Transverse colon (tissue), 4 donors: ENCODE measurements around the gene ADGRG4. TPM values are rescaled to one million over a fixed set of nuclear protein-coding genes. Genes with fewer than 3 reads are reported as not detected.

Experiments
- DNase-seq: peaks from one replicate; pipeline ENCODE4 v3.0.0-alpha.2; 2019
- H3K27ac ChIP-seq, 4 donors: fragments of 200-600 bp; sonication (generic); 2 replicates each; pipeline ENCODE4 v1.5.1; 2016 to 2018; ENCODE audit warnings: inconsistent platforms in 4 of 4
- H3K27me3 ChIP-seq: fragments of 200-600 bp; sonication (generic); 2 replicates; pipeline ENCODE4 v1.5.1; 2017; ENCODE audit warnings: inconsistent platforms
- H3K36me3 ChIP-seq, 4 donors: fragments of 200-600 bp; sonication (generic); 2 replicates each; pipeline ENCODE4 v1.5.1; 2017 to 2019; ENCODE audit warnings: inconsistent platforms in 4 of 4
- H3K4me1 ChIP-seq, 4 donors: fragments of 200-600 bp; sonication (generic); 2 replicates each; pipeline ENCODE4 v1.5.1; 2017 to 2020; ENCODE audit warnings: inconsistent platforms in 4 of 4
- H3K4me3 ChIP-seq, 4 donors: fragments of 200-600 bp; sonication (generic); 1 replicate in 1 of 4; 2 replicates in 3 of 4; pipeline versions ENCODE4 v1.5.1 to v1.6.1; 2017 to 2019; ENCODE audit warnings: inconsistent platforms in 4 of 4
- H3K9me3 ChIP-seq, 2 donors: fragments of 200-600 bp; sonication (generic); 2 replicates each; pipeline ENCODE4 v1.5.1; 2017 to 2019; ENCODE audit warnings: inconsistent platforms in 2 of 2
- EP300 ChIP-seq: sonication (generic); formaldehyde crosslinking; IDR thresholded peaks from one replicate; pipeline ENCODE4 v1.6.1; 2017; ENCODE audit warnings: antibody characterized with exemption, low read depth
- POLR2A ChIP-seq: fragments of 450-650 bp; IDR thresholded peaks from one replicate; pipeline ENCODE4 v1.6.1; 2016; ENCODE audit warnings: antibody characterized with exemption, mild to moderate bottlenecking, moderate library complexity
- POLR2AphosphoS5 ChIP-seq, 3 donors: sonication (generic); formaldehyde crosslinking; IDR thresholded peaks; one replicate each; pipeline ENCODE4 v1.6.1; 2016; ENCODE audit warnings: antibody characterized with exemption in 3 of 3
- WGBS, 2 donors: methylation state at CpG; one replicate each; pipeline ENCODE4 v1.1.5; 2018; ENCODE audit warnings: low coverage in 1 of 2; 5-methylcytosine and 5-hydroxymethylcytosine counted together
- in situ Hi-C, 4 donors: fragments of 200-750 bp; cut with MboI; loops; one replicate each; pipeline versions ENCODE4 v1.15.0 to v1.15.1; 2017; ENCODE audit warnings: low sequenced_read_pairs in 3 of 4, low pct_ligation_motif_present in 1 of 4, low pct_unique_long_range_greater_than_20kb in 1 of 4
- intact Hi-C: fragments of 100-400 bp; cut with DNase I; formaldehyde crosslinking; loops from one replicate; pipeline ENCODE4 v1.15.1; 2023; ENCODE audit warnings: low total_unique reads
- total RNA-seq, 4 donors: library from RNA; depleted of rRNA; stranded (reverse); fragments of >200 nt; gene quantifications; one replicate each; pipeline ENCODE4 v1.1.0, GENCODE V29; 2016
- TF ChIP-seq, protein P1 (sequence below), 5 experiments: fragments of 200-600 bp in 3 of 5; fragments of 450-650 bp in 2 of 5; sonication (generic) in 3 of 5; IDR thresholded peaks; 1 replicate in 2 of 5; 2 replicates in 3 of 5; pipeline ENCODE4 v1.5.1; 2016 to 2017; ENCODE audit warnings: antibody characterized with exemption in 5 of 5, inconsistent platforms in 3 of 5, mild to moderate bottlenecking in 2 of 5, moderate library complexity in 1 of 5

The ADGRG4 gene
- total RNA-seq, 4 donors from 2014 or later: under 0.01 TPM; not detected in 3

DNA sequence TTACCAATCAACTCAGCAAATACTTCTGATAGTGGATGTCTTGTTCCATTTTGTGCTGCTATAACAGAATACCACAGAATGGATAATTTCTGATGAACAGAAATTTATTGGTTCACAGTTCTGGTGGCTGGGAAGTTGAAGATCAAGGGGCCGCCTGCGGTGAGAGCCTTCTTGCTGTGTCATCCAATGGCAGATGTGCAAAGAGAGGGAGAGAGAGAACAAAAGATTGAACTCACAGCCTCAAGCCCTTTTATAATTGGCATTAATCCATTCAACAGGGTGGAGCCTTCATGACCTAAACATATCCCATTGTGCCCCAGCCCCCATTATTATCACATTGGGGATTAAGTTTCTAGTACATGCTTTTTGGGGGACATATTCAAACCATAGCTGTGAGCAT is 86.1 kb downstream of the ADGRG4 start:
- H3K36me3 ChIP-seq: no peaks in the 10 kb centered on the region
- H3K4me3 ChIP-seq: no peak overlapping the region
- TF ChIP-seq, protein P1, sequence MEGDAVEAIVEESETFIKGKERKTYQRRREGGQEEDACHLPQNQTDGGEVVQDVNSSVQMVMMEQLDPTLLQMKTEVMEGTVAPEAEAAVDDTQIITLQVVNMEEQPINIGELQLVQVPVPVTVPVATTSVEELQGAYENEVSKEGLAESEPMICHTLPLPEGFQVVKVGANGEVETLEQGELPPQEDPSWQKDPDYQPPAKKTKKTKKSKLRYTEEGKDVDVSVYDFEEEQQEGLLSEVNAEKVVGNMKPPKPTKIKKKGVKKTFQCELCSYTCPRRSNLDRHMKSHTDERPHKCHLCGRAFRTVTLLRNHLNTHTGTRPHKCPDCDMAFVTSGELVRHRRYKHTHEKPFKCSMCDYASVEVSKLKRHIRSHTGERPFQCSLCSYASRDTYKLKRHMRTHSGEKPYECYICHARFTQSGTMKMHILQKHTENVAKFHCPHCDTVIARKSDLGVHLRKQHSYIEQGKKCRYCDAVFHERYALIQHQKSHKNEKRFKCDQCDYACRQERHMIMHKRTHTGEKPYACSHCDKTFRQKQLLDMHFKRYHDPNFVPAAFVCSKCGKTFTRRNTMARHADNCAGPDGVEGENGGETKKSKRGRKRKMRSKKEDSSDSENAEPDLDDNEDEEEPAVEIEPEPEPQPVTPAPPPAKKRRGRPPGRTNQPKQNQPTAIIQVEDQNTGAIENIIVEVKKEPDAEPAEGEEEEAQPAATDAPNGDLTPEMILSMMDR (IDR thresholded peaks at IDR 0.05): no peak
- TF ChIP-seq POLR2A: no peak
- no peak for TF ChIP-seq POLR2AphosphoS5 (IDR thresholded peaks at IDR 0.05)
- no peak for TF ChIP-seq EP300
- intact Hi-C loops (no loop called here), in situ Hi-C loops (no loop called here)
- no peak overlapping the region for H3K27ac ChIP-seq
- no peak for DNase-seq
- H3K27me3 ChIP-seq: no peaks in the 10 kb centered on the region
- WGBS, 2 donors: 80% methylated on average over 2 of the region's 2 CpGs; no CpG with 5 or more reads in 1 of the 2 donors
- no peaks in the 10 kb centered on the region for H3K9me3 ChIP-seq
- H3K4me1 ChIP-seq: no peaks in the 10 kb centered on the region

DNA sequence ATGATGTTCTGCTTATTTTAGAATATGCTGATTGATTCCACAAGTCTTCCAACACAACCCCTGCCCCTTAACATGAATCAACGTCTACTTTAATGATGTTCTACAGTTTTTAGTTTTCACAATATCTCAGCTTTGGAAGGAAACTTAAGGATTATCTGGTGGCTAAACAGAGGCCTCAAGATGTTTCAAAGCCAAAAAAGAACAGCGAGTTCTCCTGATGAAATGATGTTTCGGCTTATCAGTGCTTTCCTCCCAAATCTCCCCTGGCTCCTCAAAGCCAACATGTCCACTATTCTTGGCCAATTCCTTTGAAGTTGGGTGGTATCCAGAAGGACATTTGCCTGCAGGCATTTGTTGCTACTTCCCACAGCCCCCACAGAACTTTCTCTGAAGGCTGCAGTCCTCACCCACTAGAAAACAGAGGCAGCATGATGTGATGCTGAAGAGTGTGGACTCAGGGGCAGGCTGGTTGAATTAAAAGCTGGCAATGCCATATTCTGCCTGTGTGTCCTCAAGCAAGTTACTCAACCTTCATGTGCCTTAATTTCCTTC is 87.3 kb downstream of the ADGRG4 start:
- intact Hi-C loops: no loop called here
- Histone ChIP-seq H3K9me3 (no peaks in the 10 kb centered on the region), H3K4me1 (no peaks in the 10 kb centered on the region), H3K36me3 (no peaks in the 10 kb centered on the region), H3K4me3 (no peak overlapping the region), H3K27me3 (no peaks in the 10 kb centered on the region), H3K27ac (no peak overlapping the region)
- in situ Hi-C loops: no loop called here
- TF ChIP-seq POLR2A: no peak
- 65% methylated on average over 3 of the region's 3 CpGs; no CpG with 5 or more reads in 1 of the 2 donors for WGBS, 2 donors
- no peak for DNase-seq

DNA sequence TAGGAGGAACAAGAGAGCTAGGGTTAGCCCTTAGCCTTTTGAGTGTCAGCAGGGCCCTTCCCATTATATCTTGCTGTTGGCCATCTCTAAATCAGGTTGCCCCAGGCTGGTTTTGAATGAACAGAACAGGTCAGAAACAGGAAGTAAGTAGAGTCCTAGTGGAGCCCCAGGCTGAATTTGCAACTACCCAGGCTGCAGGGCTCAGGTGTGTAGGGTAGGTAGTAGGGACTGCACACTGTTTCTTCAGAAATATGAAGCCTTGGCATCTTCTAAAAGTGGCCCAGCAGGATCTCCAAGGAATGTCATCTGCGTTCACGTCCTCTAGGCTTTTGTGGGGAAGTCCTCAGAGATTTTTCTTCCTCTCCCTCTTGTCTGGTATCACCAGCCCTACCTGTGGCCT is 90.2 kb downstream of the ADGRG4 start:
- intact Hi-C loops (no loop called here), in situ Hi-C loops (no loop called here)
- 76% methylated on average over 2 of the region's 2 CpGs; no CpG with 5 or more reads in 1 of the 2 donors for WGBS, 2 donors
- no peaks in the 10 kb centered on the region for H3K4me1 ChIP-seq
- no peak for DNase-seq
- no peaks in the 10 kb centered on the region for H3K36me3 ChIP-seq
- no peak overlapping the region for H3K27ac ChIP-seq
- no peak for TF ChIP-seq POLR2AphosphoS5 (IDR thresholded peaks at IDR 0.05)
- TF ChIP-seq EP300: no peak
- TF ChIP-seq, protein P1 (IDR thresholded peaks at IDR 0.05): no peak
- H3K27me3 ChIP-seq: no peaks in the 10 kb centered on the region
- no peak overlapping the region for H3K4me3 ChIP-seq
- H3K9me3 ChIP-seq: no peaks in the 10 kb centered on the region

DNA sequence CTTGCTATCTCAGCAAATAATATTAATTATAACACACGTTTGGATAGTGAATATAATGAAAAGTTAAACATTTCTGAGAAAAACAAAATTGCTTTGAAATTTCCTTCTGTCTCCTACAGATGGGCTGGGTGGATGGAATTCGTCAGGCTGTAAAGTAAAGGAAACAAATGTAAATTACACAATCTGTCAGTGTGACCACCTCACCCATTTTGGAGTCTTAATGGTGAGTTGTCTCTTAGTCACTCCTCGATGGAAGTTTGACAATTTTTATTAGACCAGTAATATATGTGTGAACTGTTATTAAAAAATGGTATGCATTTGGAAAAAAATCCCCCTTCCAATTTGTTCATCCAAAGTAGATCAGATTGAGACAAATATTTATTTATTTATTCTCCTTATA is 94.5 kb downstream of the ADGRG4 start:
- in situ Hi-C loops (no loop called here), intact Hi-C loops (no loop called here)
- H3K4me3 ChIP-seq: no peak overlapping the region
- no peaks in the 10 kb centered on the region for H3K9me3 ChIP-seq
- 23 to 31% methylated on average over 3 of the region's 3 CpGs for WGBS, 2 donors
- TF ChIP-seq EP300 (no peak), POLR2AphosphoS5 (IDR thresholded peaks at IDR 0.05) (no peak), POLR2A (no peak)
- TF ChIP-seq, protein P1 (IDR thresholded peaks at IDR 0.05): no peak
- DNase-seq: no peak
- no peaks in the 10 kb centered on the region for H3K36me3 ChIP-seq
- H3K27me3 ChIP-seq: no peaks in the 10 kb centered on the region
- H3K27ac ChIP-seq: no peak overlapping the region
- no peaks in the 10 kb centered on the region for H3K4me1 ChIP-seq

DNA sequence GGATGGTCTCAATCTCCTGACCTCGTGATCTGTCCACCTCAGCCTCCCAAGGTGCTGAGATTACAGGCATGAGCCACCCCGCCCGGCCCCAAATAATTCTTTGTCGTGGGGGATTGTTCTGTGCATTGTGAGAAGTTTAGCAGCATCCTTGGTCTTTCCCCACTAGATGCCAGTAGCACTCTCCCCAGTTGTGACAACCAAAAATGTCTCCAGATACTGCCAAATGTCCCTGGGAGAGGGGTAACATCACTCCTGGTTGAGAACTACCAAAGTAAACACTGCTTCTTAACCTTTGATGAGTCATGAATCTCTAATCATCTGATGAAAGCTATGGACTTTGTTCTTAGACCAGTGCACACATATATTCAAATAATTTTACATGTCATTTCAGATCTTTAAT is 96.2 kb downstream of the ADGRG4 start:
- in situ Hi-C loops: no loop called here
- Histone ChIP-seq H3K4me1 (no peaks in the 10 kb centered on the region), H3K27ac (no peak overlapping the region), H3K9me3 (no peaks in the 10 kb centered on the region), H3K4me3 (no peak overlapping the region), H3K36me3 (no peaks in the 10 kb centered on the region), H3K27me3 (no peaks in the 10 kb centered on the region)
- WGBS, 2 donors: 73% methylated on average over 4 of the region's 4 CpGs; no CpG with 5 or more reads in 1 of the 2 donors
- TF ChIP-seq POLR2AphosphoS5 (IDR thresholded peaks at IDR 0.05) (no peak), EP300 (no peak), POLR2A (no peak)
- TF ChIP-seq, protein P1 (IDR thresholded peaks at IDR 0.05): no peak
- intact Hi-C loops: no loop called here
- DNase-seq: no peak
